HG02678 (cell line): ENCODE data around the gene GRIK4.
A peak's percentile ranks its signal among the peaks of the same experiment; 100 is the strongest.

Experiments
- ATAC-seq: cut with Tn5 transposase; IDR thresholded peaks from one replicate; pipeline ENCODE4 v1.9.1; 2021; ENCODE audit warnings: mild to moderate bottlenecking, moderate library complexity; ENCODE audit not compliant: unreplicated experiment

The GRIK4 gene

DNA sequence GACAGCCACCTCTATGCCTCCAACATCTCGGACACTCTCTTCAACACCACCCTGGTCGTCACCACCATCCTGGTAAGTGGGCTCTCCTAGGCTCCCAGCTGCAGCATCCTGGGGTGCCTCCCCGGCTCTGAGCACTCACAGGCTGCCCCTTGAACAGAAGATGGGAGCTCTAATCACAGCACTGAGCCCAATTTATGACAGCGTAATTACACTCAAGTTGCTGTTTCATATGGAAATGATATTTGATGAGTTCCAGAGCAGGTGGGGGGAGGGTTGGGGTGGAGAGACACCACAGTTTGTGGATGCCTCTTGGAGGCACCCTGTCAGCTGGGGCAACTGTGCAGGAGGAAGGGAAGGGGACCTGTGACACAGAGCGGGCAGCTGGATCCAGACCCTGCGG, 387.0 kb downstream of the GRIK4 start:
- ATAC-seq = no peak

DNA sequence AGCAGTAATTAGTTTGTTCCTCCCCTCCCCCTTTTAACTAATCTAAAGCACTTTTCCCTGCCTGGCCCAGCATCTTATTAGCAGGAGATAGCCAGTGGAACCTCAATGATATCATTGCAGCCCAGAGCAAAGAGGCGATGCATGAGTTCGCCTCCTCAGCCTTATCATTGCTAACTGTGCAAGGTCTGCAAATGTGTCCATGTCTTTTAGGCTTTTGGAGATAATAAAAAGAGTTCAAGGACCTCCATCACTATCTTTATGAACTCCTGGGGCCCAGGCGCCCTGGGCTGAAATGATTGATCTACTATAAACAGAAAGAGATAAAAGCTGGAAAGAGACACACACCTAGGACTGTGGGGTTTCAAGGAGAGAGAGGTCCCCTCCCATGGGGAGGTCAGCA, 388.2 kb downstream of the GRIK4 start:
- no peak for ATAC-seq

GRCh38 chr11:120900643-120901042, 389.1 kb downstream of the GRIK4 start:
- no peak for ATAC-seq

DNA sequence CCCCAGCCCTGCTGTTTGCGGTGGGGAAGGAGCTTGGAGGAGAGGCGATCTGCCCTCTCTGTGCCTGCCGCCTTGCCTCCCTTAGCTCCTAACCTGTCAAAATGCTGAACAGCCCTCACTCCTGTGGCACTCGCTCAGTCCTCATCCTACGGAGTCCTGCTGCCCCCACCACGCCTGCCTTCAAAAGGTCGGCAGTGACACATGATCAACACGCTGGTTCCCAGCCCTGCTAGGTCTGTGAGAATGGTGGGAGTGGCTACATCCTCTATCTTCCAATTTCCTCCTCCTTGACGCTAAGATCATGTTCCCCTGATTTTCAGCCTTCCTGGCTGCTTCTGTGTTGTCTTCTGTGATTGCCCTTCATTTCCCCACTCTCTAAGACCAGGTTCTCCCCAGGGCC, 392.1 kb downstream of the GRIK4 start:
- ATAC-seq = no peak

- ATAC-seq = no peak
Measured at GRCh38 chr11:120904116-120904515, 392.6 kb downstream of the GRIK4 start.

GRCh38 chr11:120906766-120907165, 395.2 kb downstream of the GRIK4 start:
- ATAC-seq = no peak

DNA sequence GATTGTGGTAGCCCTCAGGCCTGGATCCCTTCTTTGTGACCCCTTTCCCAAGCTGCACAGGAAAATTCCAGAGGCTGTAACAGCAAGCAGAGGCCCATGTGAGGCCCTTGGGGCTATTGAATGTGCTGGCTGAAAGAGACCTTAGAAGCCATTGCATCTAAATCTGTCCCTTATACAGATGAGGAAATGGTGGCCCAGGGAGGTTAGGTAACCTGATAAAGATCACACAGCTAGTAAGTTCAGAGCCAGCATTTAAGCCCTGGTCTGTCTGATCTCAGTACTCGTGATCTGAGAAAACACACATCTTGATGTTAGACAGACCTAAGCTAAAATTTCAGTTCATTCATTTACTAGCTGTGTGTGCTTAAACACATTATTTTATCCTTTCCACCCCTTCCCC, 396.4 kb downstream of the GRIK4 start:
- no peak for ATAC-seq

DNA sequence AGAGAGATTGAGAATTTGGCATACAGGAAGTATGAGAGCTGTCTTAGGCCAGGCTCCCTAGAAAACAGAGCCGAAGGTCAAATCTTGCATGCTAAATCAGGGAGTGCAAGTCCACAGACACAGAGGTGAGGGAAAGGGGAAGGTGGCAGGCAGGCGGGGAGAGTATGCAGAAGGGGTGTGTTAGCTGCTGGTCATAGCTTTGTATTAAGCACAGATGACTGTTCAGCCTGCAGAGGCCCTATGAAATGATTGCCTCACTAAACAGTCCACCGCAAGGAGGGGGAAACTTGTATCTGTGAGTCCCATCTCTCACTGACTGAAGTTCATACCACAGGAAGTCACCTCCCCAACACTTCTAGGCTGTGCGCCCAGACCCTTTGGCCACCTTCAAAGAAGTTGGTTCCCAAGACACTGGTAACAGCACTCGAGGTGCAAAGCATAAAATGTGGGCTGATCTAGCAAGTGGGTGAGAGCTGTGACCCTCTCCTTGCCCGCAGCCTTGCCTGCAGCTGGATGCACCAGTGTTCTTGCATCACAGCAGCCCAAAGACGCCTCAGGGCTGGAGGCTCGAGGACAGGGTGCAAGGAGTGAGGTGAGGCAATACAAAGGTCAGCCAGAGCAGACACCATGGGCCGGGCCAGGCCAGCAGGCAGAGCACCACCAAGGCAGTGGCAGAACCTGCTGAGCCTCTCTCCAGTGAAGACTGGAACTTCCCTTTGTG, 397.1 kb downstream of the GRIK4 start:
- ATAC-seq = no peak

GRCh38 chr11:120909676-120910416, 398.3 kb downstream of the GRIK4 start:
- ATAC-seq = no peak

DNA sequence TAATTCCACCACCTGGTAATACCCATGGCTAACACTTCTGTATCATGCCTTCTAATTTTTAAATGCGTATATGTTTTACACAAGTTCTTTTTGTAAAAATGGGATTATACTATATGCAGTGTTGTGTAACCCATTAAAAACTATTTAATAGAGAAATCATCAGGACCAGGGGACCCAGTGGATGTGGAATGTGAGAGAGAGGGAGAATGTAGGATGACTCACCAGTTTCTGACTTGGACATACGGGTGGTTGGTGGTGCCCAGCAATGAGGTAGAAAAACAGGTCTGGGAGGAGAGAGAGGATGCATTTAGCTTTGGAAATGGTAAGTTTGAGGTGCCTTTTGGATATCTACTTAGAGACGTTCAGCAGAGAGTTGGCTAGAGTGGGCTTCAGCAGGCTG, 400.4 kb downstream of the GRIK4 start:
- no peak for ATAC-seq

GRCh38 chr11:120912504-120912903, 401.0 kb downstream of the GRIK4 start:
- no peak for ATAC-seq

DNA sequence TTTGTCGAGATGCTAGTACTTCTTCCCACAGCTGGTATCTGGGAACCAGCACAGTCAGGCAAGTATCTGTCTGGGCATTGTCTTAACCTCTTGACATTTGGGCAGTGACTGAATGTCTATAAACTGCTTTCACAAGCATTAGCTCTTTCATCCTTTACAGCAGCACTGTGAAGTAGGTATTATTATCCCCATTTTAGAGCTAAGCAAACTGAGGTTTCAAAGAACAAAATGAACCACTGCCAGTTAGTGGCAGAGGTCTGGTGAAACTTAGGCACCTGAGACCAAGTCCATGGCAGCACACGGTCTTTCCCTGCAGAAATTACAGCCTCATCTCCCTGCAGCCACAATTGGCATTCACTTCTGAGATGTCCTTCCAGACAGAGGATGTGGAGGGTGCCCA, 401.4 kb downstream of the GRIK4 start:
- no peak for ATAC-seq

DNA sequence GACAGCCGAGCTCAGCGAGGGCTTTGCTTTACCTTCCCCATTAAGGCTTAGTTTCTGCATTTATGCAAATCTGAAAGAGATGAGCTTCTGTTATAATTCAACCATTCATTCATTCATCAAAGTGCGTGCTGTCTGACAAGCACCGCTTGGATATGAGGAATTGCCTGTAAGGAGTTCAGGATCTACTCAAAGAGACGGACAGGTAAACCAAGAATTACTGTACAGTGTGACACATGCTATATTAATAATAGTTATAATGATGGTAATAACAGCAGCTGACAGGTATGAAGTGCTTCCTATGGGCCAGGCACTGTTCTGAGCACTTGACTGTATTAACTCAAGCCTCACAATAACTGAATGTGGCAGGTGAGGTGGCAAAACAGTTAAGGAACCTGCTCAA, 402.5 kb downstream of the GRIK4 start:
- no peak for ATAC-seq

DNA sequence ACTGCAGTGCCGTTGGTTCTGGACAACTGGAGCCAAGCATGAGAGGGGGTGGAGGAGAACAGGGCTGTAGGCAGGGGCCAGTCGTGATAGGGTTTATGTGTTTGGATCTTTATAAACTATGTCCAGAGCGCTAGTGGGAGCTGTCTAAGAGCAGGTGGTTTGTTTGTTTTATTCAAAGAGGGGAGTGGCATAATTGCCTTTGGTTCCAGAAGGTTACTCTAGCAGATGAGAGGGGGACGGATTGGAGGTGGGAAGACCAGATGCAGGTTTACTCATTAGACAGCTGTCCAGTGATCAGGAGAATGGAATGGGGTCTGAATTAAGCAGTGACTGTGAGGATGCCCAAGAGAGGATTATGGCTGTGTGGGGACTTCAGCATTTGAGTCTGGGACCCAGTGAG, 403.1 kb downstream of the GRIK4 start:
- ATAC-seq = no peak

GRCh38 chr11:120917559-120918239, 406.2 kb downstream of the GRIK4 start:
- no peak for ATAC-seq

GRCh38 chr11:120918257-120918656, 406.7 kb downstream of the GRIK4 start:
- no peak for ATAC-seq

DNA sequence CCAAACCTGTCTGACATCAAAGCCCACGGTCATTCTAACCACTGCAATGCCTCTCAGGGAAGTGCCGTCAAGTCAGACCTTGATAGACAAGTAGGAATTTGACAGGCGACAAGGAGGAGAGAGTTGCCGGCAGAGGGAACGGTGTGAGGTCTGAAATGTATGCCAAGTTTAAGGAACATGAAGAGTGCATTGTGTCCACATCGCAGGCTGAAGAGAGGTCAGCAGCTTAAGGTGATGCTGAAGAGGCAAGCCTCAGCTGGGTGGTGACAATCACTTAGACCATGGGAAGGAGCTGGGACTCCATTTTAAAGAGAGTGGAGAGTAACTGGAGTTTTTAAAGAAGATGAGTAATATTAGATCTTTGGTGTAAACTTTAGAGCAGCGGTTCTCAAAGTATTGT, 407.5 kb downstream of the GRIK4 start:
- ATAC-seq = no peak

- no peak for ATAC-seq
Measured at GRCh38 chr11:120919566-120919965, 408.0 kb downstream of the GRIK4 start.

DNA sequence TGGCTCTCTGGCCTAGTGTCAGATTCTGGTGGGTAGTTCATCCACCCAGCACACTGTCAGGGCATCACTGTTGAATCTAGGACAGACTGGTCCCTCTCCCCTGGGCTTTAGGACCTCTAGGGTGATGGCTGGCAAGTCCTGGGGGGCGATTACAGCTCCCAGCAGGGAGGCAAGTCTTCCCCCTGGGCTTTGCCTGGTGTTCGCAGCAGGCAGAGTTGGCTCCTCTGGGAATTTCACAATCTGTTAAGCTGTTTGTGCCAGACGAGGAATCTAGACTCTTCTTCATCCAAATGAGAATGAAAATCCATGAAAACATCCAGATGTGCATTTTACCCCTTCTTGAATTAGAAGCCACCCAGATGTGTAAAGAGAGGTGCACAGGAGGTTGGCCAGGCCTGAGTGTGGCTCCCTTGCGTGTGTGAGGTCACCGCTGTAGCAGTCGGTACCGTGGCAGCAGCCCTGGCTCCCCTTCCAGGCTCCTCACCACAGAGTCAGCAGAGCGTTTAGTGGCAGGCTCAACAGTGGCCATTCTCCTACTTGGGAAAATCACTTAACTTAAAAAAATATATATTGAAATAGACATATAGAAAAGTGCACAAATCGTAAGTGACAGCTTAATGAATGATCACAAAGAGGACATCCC, 412.4 kb downstream of the GRIK4 start:
- no peak for ATAC-seq

DNA sequence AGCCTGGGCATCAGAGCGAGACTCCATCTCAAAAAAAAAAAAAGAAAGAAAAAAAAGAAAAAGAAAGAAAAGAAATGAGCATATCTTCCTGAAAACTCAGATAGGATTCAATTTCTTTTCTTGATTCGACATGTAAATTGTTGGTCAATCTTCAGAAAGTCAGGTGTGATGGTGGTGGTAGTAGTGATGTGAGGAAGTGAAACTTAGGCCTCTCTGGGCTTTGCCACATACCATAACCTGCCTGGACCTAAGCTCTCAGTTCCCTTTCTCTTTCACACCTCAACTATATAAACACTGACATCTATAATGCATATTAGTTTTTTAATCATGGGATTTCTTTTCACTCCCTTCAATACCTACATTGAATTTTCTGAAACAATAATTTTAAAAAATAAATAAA, 414.4 kb downstream of the GRIK4 start:
- peak; percentile 96 for ATAC-seq

- no peak for ATAC-seq
Measured at GRCh38 chr11:120928627-120929026, 417.1 kb downstream of the GRIK4 start.

DNA sequence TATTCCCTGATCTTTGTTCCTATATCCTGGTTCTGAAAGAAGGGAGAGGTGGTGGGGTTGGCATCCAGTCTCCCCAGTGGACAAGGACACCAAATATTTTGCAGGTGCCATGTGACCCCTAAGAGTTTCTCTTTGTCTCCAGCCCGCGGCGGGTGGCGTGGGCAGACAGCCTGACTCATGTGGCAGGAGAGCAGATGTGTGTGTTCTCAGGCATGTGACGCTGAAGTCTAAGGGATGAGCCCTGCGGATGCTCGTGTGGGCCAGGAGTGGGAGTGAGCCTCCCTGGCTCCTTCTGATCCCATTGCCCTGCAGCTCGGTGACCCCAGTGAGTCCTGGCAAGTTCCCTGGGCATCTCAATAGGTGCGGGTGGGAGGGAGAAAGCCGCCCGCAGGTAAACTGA, 417.5 kb downstream of the GRIK4 start:
- ATAC-seq = no peak
